CD4-positive, alpha-beta T cell treated with Interleukin-17A for 4 hours (primary cell): ENCODE data around the gene ZBTB7C.

ENCODE experiments used
- DNase-seq: peaks from one replicate; pipeline ENCODE4 v3.0.0-alpha.2; 2020; ENCODE audit warnings: mixed read lengths

Gene ZBTB7C

DNA sequence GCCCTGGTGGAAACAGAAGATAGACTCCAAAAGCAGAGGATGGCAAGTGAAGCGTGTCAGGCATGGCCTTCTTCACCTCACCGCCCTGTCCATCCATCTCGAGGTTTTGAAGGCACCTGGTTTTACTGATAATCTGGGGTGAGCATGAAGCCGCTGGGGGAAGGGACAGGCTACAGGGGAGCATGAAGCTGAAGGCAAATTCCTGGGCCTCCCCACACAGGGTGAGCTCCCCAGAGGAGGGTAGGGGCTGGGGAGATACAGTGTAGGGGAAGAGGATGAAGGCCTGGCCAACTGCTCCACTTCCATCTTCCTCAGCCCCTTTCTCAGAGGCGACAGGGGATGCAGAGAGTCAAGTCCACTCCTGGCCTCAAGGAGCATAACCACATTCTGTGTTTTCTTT lies 250.5 kb downstream of the ZBTB7C start:
- no peak for DNase-seq

DNA sequence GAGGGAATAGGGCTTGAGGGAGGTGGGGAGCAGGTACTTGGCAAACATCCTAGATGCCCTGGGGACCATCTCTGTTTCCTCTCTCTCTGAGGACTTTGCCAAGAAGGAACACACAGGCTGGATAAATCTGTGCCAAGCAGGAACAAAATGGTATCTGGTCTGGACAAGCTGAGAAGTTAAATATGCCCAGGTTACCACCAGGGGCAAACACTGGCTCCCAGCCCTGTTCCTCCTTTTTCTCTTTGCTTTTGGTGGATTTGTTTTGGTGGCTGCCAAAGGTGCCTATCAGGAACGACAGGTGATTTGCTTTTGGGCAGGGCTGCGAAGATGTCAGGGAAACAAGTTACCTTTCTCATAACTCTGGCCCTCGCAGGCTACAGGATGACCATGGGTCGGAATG lies 251.2 kb downstream of the ZBTB7C start:
- no peak for DNase-seq

DNA sequence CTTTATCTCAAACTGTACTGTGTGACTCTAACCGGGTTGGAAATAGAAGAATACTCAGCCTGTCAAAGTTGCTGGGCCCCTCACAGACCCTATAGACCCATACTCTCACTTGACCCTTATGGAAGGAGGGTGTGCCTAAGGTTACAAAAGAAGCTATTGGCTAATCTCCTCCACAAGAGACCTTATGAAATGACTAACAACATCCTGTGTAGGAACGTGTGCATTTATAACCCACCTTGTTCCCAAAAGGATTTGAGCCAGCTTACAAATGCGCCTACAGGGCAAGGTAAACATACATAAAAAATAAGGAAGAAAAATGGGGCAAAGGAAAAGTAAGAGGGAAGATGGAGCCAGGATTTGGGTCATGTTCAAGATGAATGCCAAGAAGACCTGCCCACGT lies 253.3 kb downstream of the ZBTB7C start:
- no peak for DNase-seq

DNA sequence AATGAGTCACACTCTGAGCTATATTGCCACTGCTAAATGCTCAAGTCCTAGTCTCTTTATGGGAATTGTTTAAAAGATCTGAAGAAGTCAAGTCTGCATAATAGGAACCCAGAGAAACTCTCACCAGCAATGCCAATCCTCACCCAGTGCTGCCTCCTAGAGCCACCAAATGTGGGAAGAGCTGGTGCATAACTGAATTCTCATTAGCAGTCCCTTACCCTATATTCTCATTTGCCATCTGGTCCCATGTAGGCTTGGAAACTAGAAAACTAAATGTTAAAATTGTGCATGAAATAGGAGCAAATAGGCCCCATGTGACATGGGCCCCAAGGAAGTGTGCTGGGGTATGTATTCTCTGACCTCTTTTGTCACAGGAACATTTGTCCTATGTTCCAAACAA lies 254.4 kb downstream of the ZBTB7C start:
- no peak for DNase-seq

DNA sequence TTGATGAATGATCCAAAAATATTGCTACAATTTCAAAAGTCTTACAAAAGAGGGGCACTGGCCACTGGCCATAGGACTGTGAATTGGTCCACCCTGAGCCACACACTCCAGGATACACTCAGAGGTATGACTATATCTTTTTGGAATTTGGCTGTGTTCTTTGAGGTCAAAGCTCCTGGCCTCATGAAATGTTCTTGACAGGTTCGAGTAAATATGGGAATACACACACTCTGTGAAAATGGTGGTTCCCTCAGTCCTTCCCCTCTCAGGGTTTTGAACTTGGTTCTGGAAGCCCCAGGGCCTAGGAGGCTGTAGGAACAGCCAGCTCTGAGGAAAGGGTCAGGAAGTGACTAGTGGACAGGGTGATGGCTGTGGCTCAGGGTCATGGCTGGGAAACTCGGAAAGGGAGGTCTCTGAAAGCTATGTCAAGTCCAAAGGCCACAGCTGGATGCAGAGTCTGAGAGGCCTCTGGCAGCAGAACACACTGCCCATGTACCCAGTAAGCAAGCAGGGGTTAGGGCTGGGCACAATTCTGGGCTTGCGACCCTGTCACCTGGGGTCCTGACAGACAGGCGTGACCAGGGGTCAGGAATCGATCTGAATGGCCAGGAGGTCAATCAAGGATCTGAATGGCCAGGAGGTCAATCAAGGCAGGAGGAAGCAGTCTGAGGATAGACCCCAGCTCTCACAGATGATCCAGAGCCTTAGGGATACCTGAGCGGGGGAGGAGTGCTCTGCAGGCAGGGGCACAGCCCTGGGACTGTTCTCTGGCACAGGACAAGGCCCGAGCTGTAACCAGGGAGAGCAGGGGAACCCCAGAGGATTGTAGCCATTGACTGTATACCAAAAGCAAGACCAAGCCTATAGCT lies 255.3 kb downstream of the ZBTB7C start:
- DNase-seq = no peak

DNA sequence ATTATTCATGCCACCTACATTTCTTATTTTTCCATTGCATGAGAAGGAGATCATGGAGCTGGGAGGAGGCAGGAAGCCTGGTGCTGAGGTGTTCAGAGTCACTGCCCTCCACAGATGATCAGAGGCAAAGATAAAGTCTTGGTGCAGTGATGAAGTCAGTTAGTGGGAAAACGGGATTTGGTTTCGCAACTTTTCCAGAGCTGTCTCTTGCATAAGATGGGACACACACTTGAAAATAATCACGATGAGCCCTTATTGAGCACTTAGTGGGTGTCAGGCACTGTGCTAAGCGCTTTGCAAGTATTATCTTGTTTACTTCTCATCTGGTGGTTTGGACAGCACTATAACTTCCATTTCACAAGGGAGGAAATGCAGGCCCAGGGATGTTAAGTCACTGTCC lies 256.6 kb downstream of the ZBTB7C start:
- no peak for DNase-seq

DNA sequence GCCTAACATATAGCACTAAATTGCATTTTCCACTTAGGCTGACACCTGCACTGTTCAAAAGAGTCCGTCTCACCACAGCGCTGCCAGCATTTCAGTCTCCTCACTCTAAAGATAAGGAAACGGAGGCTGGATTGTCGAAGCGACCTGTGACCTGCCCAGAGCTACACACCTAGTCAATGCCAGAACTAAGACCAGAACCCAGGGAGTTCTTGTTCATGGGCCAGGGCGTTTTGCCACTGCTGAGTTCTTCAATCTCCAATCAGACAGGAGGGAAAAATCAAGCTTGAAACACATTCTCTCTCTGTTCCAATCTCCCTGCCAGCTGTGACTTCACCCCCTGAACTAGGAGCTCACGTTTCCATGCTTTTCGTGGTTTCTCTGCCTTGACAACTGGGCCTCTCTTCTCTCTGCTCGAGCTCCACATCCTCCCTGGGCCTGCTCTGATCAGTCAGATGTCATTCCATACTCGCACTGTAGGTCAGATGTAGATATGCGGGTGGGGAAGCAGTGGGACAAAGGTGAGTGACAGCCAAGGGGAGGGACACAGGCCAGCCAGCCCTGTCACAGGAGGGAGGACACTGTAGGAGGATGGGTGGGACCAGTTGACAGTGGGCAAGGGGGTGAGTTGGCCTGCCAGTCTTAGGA lies 257.6 kb downstream of the ZBTB7C start:
- DNase-seq = no peak

DNA sequence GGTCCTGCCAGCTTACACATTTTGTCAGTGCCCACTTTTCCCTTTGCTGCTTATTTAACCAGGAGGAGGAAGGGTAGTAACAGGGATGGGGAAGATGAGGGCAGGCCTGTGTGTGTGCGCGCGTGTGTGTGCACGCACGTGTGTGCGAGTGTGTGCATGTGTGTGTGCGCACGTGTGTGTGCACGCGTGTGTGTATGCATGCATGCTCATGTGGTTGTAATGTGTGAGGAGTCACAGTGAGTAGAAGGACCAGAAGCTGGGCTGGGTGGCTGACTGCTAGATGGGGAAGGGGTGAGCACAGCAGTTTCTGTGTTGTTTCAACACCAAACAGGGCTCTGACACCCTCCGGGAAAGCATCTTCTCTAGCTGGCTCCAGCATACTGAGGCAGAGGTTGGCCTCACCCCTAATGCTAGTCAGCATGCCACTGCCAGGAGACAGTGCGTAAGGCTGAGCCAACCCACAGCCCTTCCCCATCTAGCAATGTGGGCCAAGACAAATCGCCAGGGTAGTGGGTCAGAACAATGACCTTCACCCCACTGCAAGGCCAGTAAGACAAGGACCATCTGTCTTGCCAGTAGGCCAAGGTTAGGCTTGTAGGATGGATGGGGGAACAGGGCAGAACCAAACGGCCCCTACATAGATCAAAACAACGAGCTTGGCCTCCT lies 260.0 kb downstream of the ZBTB7C start:
- no peak for DNase-seq

DNA sequence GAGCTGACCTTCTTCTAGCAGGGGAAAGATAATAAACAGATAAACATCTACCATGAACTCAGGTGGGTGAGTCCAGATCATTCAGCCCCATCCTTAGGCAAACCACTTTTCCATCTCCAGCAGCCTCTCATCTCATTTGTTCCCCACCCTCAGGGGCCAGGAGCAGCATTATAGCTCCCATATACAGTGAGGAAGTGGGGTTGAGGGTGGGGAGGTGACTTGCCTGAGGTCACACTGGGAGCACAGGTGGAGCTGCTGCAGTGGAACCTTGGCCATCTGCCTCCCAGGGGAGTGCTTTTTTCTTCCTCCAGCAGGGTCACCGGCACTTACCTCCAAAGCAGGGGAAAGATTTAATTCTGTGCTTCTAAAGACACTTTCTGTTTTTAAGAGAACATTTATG lies 266.2 kb downstream of the ZBTB7C start:
- DNase-seq = no peak

DNA sequence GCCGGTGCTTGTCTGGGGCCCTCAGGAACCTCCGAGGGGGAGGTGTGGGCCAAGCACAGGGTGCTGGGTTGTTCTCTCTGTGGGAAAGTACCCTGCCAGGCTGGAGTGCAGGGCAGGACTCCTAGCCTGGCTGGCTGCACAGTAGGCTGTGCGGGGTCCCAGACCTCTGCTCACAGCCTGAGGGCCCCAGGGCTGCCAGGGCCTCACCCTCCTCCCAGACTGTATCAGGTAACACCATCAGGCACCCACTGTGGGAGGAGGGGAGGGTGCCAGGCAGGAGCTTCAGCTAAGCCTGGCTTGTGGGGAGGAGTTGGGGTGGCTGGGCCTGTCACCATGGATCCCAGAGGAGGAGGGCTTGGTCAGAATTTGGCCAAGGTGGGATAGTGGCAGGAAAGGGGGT lies 266.8 kb downstream of the ZBTB7C start:
- DNase-seq = no peak

DNA sequence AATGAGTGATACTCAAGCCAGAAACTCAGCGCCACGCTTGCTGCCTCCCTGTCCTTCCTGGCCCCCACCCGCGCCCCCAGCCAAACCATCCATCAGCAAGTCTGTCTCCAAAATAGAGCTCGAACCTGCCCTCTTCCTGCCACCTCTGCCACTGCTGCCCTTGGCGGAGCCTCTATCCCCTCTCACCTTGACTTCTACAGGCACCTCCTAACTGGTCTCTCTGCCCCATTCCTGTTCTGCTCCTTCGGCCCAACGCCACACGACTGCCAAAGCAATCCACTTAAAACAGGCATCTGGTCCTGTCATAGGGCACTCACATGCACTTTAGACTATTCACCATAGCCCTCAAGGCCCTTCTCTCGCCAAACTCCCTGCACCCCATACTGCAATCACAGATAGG lies 268.5 kb downstream of the ZBTB7C start:
- no peak for DNase-seq

DNA sequence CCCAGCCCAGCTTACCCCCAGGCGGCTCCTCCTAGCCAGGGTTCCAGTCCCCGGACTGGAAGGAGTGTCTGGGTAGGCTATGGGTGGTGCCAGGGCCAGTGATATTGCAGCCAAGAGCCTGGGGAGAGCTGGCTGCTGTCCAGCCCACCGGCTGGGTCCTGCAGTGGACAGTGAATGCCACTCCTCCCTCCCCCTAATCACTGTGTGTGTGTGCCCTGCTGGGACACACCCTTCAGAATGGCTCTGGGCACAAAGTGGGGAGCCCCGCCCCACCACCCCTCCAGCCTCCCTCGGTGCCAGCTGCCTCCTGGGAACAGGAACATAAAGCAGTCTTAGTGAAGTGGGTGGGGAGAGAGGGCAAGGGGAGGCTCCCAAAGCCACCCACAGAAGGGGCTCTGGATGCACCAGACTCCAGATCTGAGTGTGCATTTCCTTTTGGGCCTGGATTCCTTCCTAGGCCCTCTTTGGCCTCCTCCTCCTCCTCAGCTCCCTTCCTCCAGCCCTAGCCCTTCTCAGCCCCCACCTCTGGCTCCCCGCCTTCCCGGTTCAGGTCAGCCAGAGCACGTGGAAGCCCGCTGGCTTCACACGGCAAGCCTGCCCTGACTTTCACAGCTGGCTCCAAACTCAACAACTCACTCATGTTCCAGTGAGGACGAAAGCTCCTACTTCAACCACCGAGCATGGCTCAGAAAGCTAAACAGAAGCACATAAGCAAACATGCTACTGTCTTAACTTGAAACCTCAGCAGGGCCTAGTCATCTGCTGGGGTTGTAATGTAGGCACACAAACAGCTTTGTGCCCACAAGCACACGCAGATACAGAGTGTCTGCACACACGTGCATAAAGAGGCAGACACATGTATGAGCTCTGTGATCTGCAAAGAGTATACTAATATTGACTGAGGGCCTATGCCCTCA lies 269.5 kb downstream of the ZBTB7C start:
- DNase-seq = no peak

DNA sequence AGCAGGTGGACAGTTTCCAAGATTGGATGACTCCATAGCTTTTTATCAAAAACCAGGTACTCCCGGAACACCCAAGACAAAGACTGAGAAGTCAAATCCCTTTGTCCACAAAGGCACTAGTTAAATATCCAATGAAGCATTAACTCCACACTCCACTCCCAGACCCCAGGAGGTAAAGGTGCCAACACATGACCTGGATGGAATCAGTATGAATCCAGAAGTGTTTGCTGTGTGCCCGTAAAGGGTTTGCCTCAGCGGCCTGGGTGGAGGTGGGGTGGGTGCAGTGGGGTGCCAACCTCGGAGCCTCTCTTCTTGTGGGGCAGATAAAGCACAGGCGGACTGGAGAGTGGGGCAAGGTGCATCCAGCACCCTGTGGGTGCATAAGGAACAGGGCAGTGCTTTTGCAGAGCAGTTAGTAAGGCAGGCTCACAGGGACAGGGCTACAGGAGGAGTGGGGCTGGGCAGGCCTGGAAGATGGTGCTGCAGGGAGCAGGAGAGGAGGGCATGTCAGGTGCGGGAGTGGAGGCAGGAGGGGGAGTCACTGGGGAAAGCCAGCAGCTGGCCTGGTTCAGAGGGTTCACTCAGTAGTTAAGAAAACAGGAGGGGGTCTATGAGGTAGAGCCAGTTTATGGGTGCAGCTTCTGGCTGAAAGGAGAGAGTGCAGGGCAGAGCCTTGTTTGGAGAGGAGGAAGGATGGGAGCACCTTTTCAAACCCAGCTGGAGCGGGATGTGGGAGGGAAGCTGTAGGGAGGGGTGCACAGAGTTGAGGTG lies 270.3 kb downstream of the ZBTB7C start:
- no peak for DNase-seq

DNA sequence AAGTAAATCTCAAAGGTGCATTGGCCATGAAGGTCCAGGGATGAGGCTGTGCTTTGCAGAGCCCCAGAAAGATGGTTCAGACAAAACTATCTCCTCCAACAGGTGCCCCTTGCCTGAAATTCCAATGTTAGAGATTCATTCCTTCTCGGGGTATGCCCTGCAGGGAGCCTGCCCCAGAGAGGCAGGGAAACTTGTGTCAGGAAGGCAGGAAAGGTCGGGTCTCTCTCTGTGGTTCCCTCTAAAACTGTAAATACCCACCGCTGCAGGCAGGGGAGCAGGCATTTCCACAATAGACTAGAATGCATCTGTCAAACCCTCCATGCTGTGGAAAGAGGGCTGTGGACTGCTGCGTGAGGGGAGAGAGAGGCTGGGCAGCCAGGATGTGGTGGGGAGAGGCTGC lies 271.0 kb downstream of the ZBTB7C start:
- DNase-seq = no peak

DNA sequence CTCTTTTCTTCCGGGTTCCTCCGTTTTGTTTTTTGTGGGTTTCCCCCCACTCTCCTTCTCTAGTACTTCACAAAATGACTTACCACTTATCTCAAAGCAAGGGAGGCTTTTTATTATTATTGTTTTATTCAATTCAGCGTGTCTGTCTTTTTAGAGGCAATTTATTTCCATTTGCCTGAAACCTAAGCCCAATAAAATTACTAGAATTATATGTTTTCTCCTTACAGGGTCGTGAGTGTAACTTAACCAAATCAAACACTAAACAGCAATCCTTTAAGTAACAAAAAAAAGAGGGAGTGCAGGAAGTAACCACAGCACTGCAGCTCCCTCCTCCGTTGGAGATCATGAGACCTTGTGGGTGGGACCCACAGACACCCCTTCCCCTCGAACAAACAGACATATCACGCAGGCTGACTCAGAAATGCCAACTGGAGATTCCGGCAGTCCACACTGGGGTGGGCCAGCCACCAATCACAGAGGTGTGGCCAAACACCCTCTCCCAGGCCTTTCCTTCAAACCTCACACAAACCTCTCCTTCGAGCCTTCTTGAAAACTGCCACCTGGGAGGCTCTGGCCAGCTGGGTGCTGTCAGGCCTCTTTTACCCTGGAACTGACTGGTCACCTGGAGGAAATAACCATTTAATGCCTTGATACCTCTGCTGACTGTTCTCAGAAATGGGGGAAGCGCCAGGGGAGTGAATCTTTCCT lies 271.7 kb downstream of the ZBTB7C start:
- no peak for DNase-seq

DNA sequence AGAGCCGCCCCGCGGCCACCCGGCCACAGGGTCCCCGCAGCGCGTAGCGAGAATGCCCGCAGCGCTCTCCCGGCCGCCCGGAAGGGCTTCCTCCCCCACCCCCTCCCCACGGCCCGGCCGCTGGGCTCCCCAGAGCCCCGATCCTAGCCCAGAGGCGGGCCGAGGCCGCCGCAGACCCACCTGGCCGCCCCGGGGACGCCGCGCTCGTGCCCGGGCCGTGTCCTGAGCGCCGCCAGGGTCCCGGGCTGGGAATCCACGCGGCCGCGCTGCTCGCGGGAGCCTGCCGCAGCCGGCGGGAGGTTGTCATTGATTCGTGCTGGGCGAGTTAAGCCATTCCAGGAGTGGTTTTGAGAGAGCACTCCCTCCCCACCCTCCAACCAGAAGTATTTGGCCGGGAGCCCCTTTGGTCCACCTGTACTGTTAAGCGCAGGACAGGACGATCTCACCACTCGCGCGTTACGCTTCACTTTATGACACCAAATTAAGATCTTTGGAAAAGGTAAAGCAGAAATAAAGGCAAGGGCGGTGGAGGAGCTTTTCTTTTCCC lies 272.3 kb downstream of the ZBTB7C start:
- no peak for DNase-seq

DNA sequence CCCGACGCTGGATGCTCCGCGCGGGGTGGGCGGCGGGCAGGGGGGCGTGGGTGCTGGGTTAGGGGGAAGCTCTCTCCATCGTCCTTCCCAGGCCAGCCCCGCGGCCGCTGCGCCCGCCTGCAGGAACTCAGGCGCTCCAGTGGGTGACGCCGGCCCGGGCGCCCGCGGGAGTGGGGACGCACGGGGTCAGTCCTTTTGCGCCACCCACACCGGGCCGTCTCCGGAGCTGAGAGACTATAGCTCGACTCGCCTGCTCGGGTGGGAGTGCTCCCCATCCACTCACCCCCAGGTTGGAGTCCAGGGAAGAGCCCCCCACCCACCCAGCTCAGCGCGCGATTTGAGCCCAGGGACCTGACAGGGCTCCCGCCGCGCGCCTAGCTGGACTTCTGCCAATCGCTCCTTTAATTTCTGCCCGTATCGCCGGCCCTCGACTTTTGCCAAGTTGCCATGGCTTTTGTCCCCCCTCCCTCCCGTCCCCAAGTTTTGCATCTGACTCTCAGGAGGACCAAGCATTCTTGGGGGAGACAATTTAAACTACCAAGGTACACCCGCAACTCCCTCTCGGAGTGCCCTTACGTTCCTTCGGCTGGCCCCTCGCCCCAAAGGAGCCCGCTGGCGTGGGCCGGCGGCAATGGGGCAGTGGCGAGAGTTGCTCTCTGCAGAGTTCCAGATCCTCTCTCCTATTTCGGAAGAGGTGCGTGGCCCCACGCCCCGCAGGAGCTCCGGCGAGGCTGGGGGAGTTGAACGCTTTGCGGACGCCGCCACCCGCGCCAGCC lies 272.9 kb downstream of the ZBTB7C start:
- no peak for DNase-seq

DNA sequence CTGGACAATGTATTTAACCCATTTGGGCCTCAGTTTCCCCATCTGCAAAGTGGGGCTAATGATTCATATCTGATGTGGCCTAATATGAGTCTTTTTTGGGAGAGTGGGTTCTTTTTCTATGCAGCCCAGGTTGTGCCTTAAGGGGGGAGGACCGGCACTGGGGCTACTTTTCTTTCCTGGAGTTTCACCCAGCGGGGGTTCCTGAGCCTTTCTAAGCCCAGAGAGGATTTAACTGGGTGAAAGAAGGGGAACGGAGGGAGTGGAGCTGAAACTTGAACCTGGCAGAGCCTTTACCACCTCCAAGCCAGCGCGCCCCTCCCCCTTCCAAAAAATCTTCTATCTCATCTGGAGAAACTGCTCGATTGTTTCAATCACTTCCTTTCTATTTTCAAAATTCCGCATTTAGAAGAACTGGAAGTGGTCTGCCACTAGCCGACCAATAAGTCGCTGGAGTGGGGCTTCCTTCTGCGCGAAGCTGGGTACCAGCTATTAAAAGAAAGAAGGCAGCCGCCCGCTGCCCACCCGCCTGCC lies 273.7 kb downstream of the ZBTB7C start:
- DNase-seq = no peak

DNA sequence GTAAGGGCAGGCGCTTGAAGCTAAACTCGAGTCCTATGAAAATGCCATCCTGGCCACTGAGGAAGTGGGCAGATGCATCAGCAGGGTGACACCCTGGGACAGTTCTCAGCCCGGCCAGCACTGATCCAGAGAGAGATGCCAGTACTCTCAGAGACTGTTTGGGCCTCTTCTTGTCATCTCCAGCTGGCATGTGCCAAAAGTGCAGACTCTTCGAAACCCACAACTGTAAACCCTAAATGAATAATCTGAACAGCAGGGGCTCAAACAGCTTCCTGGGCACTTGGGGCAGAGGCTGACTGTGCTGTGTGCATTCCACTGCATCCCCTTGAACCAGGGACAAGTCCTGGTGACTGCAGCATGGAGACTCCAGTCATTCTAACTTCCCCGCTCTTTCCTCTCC lies 274.6 kb downstream of the ZBTB7C start:
- DNase-seq = no peak

DNA sequence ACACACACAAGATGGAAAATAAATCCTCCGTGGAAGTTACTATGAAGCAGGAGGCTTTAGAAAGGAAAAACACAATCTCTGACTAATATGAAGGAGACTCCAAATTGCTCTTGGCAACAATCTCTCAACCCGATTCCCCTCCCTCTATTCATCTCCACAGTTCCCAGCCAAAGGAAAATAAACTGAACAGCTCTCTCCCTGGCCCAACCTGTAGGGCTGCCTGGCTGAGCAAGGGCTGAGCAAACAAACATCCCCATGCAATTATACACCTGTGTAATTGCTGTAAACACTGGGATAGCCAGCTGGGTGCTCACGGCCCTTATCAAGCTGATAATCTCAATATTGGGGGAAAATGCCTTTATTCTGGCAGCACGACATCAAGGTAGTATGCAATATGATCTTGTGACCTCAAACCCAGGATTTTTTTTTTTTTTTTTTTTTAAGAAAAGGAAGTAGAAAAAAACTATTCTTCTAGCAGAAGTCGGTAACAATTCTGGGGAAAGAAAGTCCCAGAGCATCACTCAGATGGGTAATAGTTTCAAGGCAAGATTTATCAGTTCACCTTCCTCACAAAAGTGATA lies 275.4 kb downstream of the ZBTB7C start:
- DNase-seq = no peak
